Peyer's patch (tissue), 4 donors: Measurements from ENCODE around the gene TIMP2.

ENCODE experiments used
- POLR2A ChIP-seq, 2 donors: fragments of 450-650 bp; IDR thresholded peaks; one replicate each; pipeline ENCODE4 v1.5.1; 2017; ENCODE audit warnings: antibody characterized with exemption in 2 of 2, mild to moderate bottlenecking in 2 of 2, moderate library complexity in 2 of 2
- TF ChIP-seq, protein P1 (sequence below), 6 experiments: fragments of 450-650 bp in 4 of 6; fragments of 200-600 bp in 2 of 6; sonication (generic) in 1 of 6; IDR thresholded peaks; one replicate each; pipeline ENCODE4 v1.5.1; 2017 to 2019; ENCODE audit warnings: antibody characterized with exemption in 6 of 6, mild to moderate bottlenecking in 3 of 6, moderate library complexity in 1 of 6

DNA sequence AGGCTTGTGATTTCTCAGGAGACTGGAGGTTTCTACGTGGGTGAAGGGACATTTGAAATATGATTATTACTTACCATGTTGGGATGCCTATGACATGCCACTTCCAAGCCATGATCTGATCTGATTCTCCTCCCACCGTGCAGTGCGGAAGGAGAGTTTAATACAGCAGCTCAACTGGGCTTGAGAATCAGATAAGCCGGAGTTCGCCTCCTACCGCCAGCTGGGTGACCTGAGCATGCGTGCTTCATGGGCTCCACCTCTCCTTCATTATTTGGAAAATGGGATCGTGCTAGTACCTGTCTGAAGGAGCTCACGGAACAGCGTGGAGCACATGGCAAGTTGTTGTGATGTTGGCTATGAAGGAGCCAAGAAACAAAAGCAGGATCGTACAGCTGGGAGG, 12.4 kb upstream of the TIMP2 start:
- TF ChIP-seq, protein P1, sequence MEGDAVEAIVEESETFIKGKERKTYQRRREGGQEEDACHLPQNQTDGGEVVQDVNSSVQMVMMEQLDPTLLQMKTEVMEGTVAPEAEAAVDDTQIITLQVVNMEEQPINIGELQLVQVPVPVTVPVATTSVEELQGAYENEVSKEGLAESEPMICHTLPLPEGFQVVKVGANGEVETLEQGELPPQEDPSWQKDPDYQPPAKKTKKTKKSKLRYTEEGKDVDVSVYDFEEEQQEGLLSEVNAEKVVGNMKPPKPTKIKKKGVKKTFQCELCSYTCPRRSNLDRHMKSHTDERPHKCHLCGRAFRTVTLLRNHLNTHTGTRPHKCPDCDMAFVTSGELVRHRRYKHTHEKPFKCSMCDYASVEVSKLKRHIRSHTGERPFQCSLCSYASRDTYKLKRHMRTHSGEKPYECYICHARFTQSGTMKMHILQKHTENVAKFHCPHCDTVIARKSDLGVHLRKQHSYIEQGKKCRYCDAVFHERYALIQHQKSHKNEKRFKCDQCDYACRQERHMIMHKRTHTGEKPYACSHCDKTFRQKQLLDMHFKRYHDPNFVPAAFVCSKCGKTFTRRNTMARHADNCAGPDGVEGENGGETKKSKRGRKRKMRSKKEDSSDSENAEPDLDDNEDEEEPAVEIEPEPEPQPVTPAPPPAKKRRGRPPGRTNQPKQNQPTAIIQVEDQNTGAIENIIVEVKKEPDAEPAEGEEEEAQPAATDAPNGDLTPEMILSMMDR (IDR thresholded peaks at IDR 0.05): no peak
- no peak for TF ChIP-seq POLR2A (IDR thresholded peaks at IDR 0.05)
